Endothelial cell of umbilical vein (primary cell): ENCODE data around the gene FAM184B. TPM values are rescaled to one million over a fixed set of nuclear protein-coding genes. Genes with fewer than 3 reads are reported as not detected.

Source experiments
- BruUV-seq: library from RNA; stranded (reverse); fragments of 400-500 nt; replicated peaks from 2 replicates; lab custom pipeline; 2021; lab: Mats Ljungman, UMichigan
- CTCF ChIA-PET: fragments of 300-600, 350-600 bp; sonication (Branson Sonifier 250); formaldehyde crosslinking; loops from one replicate; lab custom pipeline; 2021; ENCODE audit warnings: antibody characterized with exemption, inconsistent platforms; lab: Charles Lee
- POLR2A ChIA-PET: fragments of 300-600, 350-600 bp; sonication (Branson Sonifier 250); formaldehyde crosslinking; loops from one replicate; lab custom pipeline; 2021; ENCODE audit warnings: antibody characterized with exemption, inconsistent platforms; lab: Charles Lee
- DNase-seq: peaks from one replicate; pipeline ENCODE4 v3.0.0-alpha.2; 2011; ENCODE audit warnings: low read depth, low spot score
- FAIRE-seq: peaks from 2 replicates; lab custom pipeline; 2011; peaks lifted over from hg19 to GRCh38; lab: Jason Lieb, UNC
- H2AFZ ChIP-seq: 2 replicates; pipeline ENCODE4 v1.6.0; 2012; ENCODE audit warnings: low read depth, low read length, control low read depth, inconsistent platforms
- H3K27ac ChIP-seq: 2 replicates; pipeline ENCODE4 v1.5.1; 2011; ENCODE audit warnings: low read depth, mild to moderate bottlenecking, control low read depth, low read length, moderate library complexity; ENCODE audit not compliant: insufficient read depth
- H3K27me3 ChIP-seq, 2 experiments: 2 replicates each; pipeline versions ENCODE4 v1.6.0 to v1.6.1; 2011; ENCODE audit warnings: low read length in 2 of 2, mixed read lengths in 1 of 2; ENCODE audit not compliant: control insufficient read depth in 2 of 2, insufficient read depth in 2 of 2
- H3K36me3 ChIP-seq, 2 experiments: 2 replicates in 1 of 2; 3 replicates in 1 of 2; pipeline ENCODE4 v1.5.1; 2011; ENCODE audit warnings: low read length in 2 of 2, mild to moderate bottlenecking in 1 of 2, moderate library complexity in 1 of 2; ENCODE audit not compliant: control insufficient read depth in 2 of 2, insufficient read depth in 2 of 2; ENCODE audit errors: extremely low read depth in 1 of 2
- H3K4me1 ChIP-seq: 3 replicates; pipeline ENCODE4 v1.5.1; 2011; ENCODE audit warnings: mild to moderate bottlenecking, low read length; ENCODE audit not compliant: control insufficient read depth, insufficient read depth; ENCODE audit errors: extremely low read depth
- H3K4me2 ChIP-seq: 2 replicates; pipeline ENCODE4 v1.6.1; 2011; ENCODE audit warnings: low read length, control low read depth, mixed read lengths; ENCODE audit not compliant: insufficient read depth
- H3K4me3 ChIP-seq, 3 experiments: fragments of 200-600 bp in 1 of 3; sonication (generic), shearing (Covaris generic) in 1 of 3; replicated peaks in 1 of 3; 2 replicates each; pipeline ENCODE4 v1.5.1; 2011 to 2016; ENCODE audit warnings: control low read depth in 3 of 3, low read length in 3 of 3, mild to moderate bottlenecking in 2 of 3, inconsistent platforms in 1 of 3, low read depth in 1 of 3, moderate library complexity in 1 of 3; ENCODE audit not compliant: insufficient read depth in 1 of 3
- H3K79me2 ChIP-seq: 2 replicates; pipeline ENCODE4 v1.6.0; 2012; ENCODE audit warnings: low read length, inconsistent platforms; ENCODE audit not compliant: control insufficient read depth, insufficient read depth
- H3K9ac ChIP-seq: replicated peaks from 2 replicates; pipeline ENCODE3; 2011; ENCODE audit warnings: low read length, control low read depth; ENCODE audit not compliant: insufficient read depth; ENCODE audit errors: extremely low read depth
- H3K9me1 ChIP-seq: replicated peaks from 3 replicates; pipeline ENCODE4 v1.6.0; 2011; ENCODE audit warnings: mild to moderate bottlenecking, low read length; ENCODE audit not compliant: control insufficient read depth, insufficient read depth; ENCODE audit errors: extremely low read depth
- H3K9me3 ChIP-seq: replicated peaks from 2 replicates; pipeline ENCODE4 v1.5.1; 2012; ENCODE audit warnings: low read length, inconsistent platforms; ENCODE audit not compliant: control insufficient read depth, insufficient read depth
- H4K20me1 ChIP-seq: replicated peaks from 2 replicates; pipeline ENCODE3; 2011; ENCODE audit warnings: mild to moderate bottlenecking, low read length; ENCODE audit not compliant: control insufficient read depth, insufficient read depth; ENCODE audit errors: extremely low read depth
- CTCF ChIP-seq, 2 donors: IDR thresholded peaks; 1 replicate in 1 of 2; 2 replicates in 1 of 2; pipeline ENCODE4 v1.5.1; 2011; ENCODE audit warnings: low read length in 2 of 2, mild to moderate bottlenecking in 2 of 2, moderate library complexity in 2 of 2, control low read depth in 1 of 2, inconsistent platforms in 1 of 2, low read depth in 1 of 2; ENCODE audit not compliant: insufficient read depth in 1 of 2; ENCODE audit errors: extremely low read depth in 1 of 2
- GATA2 ChIP-seq: IDR thresholded peaks from 2 replicates; pipeline ENCODE4 v1.7.0; 2011; ENCODE audit warnings: low read depth, mild to moderate bottlenecking, moderate library complexity, mixed read lengths, low read length; ENCODE audit not compliant: insufficient read length, insufficient read depth
- JUN ChIP-seq: IDR thresholded peaks from 2 replicates; pipeline ENCODE4 v1.6.1; 2011; ENCODE audit warnings: borderline replicate concordance, low read depth; ENCODE audit not compliant: insufficient read length, insufficient read depth
- MAX ChIP-seq: IDR thresholded peaks from 2 replicates; pipeline ENCODE4 v1.6.1; 2011; ENCODE audit not compliant: insufficient read depth, insufficient read length
- MYC ChIP-seq: IDR thresholded peaks from one replicate; pipeline ENCODE4 v1.6.1; 2011; ENCODE audit warnings: mild to moderate bottlenecking, low read depth, low read length
- POLR2AphosphoS5 ChIP-seq: IDR thresholded peaks from 2 replicates; pipeline ENCODE4 v1.6.1; 2012; ENCODE audit warnings: low read depth, mild to moderate bottlenecking, control low read depth, low read length, moderate library complexity; ENCODE audit not compliant: insufficient read depth
- dilution Hi-C: fragments of 300-500 bp; cut with MboI; formaldehyde crosslinking; loops from one replicate; pipeline ENCODE4 v1.15.0; 2019; ENCODE audit warnings: low sequenced_read_pairs; ENCODE audit not compliant: extremely low pct_ligation_motif_present
- intact Hi-C: fragments of 100-400 bp; cut with micrococcal nuclease; formaldehyde crosslinking; loops from one replicate; pipeline ENCODE4 v1.10.0; 2022
- polyA plus RNA-seq, 4 experiments: library from polyadenylated mRNA; depleted of rRNA in 3 of 4; stranded (reverse) in 3 of 4; unstranded in 1 of 4; fragments of >200 nt; gene quantifications; 2 replicates each; pipeline versions ENCODE4 v1.2.1 to v1.2.3, GENCODE V29; 2011 to 2012; ENCODE audit warnings: missing spikeins in 1 of 4
- total RNA-seq: library from RNA; stranded (reverse); gene quantifications from 2 replicates; pipeline ENCODE4 v1.2.3, GENCODE V29; 2021

FAM184B gene
- total and polyA plus RNA-seq, 2 donors (not counting 3 experiments of a cell fraction or from before 2014, with no cell fraction given): not detected

- no peaks in the 10 kb centered on the region for H3K27me3 ChIP-seq
- no peaks in the 10 kb centered on the region for H3K9me3 ChIP-seq
- peak overlapping the region; percentile 68 for H3K27ac ChIP-seq
- no peak overlapping the region for H2AFZ ChIP-seq
- intact Hi-C loops (loop anchor here (5.0 kb wide), 3 partner anchors 176 to 720 kb away; no protein-coding TSS in a partner anchor), dilution Hi-C loops (no loop called here)
- TF ChIP-seq MAX: no peak
- peak; percentile 50 for TF ChIP-seq GATA2
- peak overlapping the region; percentile 97 for H3K4me2 ChIP-seq
- peak overlapping the region; percentile 92 for H3K9ac ChIP-seq
- ChIA-PET POLR2A (no interaction called here), CTCF (interaction anchor here (0.6 kb wide), 1 partner anchor 20 kb away, joined by 3 read pairs; no protein-coding TSS in a partner anchor)
- H3K4me1 ChIP-seq: peaks cover 38% of the 10 kb centered on the region
- BruUV-seq: no TSS peak
- H3K9me1 ChIP-seq: no peaks in the 10 kb centered on the region
- peaks cover 0 to 5% of the 10 kb centered on the region in 2 experiments for H3K36me3 ChIP-seq
- peaks cover 95% of the 10 kb centered on the region for H3K79me2 ChIP-seq
- H3K4me3 ChIP-seq: peak overlapping the region in 2 of 3 experiments; percentile 86 to 97
- peaks cover 1% of the 10 kb centered on the region for H4K20me1 ChIP-seq
- FAIRE-seq (no peak), DNase-seq (peak; percentile 50)
Observed at GRCh38 chr4:17812801-17813200, 31.4 kb upstream of the FAM184B start.

- CTCF ChIA-PET: no interaction called here
- H4K20me1 ChIP-seq: peaks cover 2% of the 10 kb centered on the region
- H3K79me2 ChIP-seq: peaks cover 95% of the 10 kb centered on the region
- dilution Hi-C loops: no loop called here
- H3K4me2 ChIP-seq: peak overlapping the region; percentile 97
- peaks cover 0 to 7% of the 10 kb centered on the region in 2 experiments for H3K36me3 ChIP-seq
- BruUV-seq: no TSS peak
- intact Hi-C loops: loop anchor here (5.0 kb wide), 3 partner anchors 175 to 720 kb away; no protein-coding TSS in a partner anchor
- POLR2A ChIA-PET: no interaction called here
- H3K4me3 ChIP-seq: peak overlapping the region; percentile 67 to 97 (median 86)
- peak overlapping the region; percentile 68 for H3K27ac ChIP-seq
- H3K9ac ChIP-seq: peak overlapping the region; percentile 92
- FAIRE-seq (no peak), DNase-seq (peak; percentile 32)
- no peaks in the 10 kb centered on the region for H3K27me3 ChIP-seq
- H3K4me1 ChIP-seq: peaks cover 45% of the 10 kb centered on the region
- TF ChIP-seq JUN (no peak), MYC (no peak), CTCF (IDR thresholded peaks at IDR 0.05; ENCODE audit: extremely low read depth in 1 of 2, insufficient read depth in 1 of 2, low read depth in 1 of 2, low read length in 2 of 2) (no peak), POLR2AphosphoS5 (no peak)
- no peaks in the 10 kb centered on the region for H3K9me1 ChIP-seq
- H2AFZ ChIP-seq: peak overlapping the region; percentile 44
- H3K9me3 ChIP-seq: no peaks in the 10 kb centered on the region
Observed at GRCh38 chr4:17812125-17812524, 30.7 kb upstream of the FAM184B start.
